CD4-positive, alpha-beta T cell treated with Interleukin-1 beta for 1 hour (primary cell): ENCODE results near the gene TTC39A.
"Not testable (repeated sequence)": the region's sequence is repeated elsewhere in the genome, so short reads cannot be mapped to it uniquely, and the experiment has no call there.

Experiments used
- DNase-seq, 2 donors: peaks; one replicate each; pipeline ENCODE4 v3.0.0-alpha.2; 2020 to 2022

The TTC39A gene

DNA sequence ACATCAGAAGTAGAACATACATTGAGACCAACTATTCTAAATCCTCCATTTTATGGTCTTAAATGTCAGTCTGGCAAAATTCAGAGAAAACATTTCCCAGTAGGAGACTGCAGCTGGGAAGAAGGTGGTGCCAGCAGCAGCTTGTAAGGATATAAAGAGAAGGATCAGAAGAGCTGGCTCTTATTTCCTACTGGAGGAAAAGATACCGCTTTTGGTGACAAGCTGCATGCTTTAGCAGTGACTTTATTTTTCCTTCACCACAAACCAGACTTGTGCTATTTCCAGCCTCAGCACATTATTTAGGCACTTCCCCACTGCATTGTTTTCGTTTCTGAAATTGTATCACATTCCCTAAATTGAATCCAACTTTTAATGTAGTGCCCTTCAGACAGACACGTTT, 65.9 kb downstream of the TTC39A start:
- DNase-seq = no peak

GRCh38 chr1:51263147-51263877, 67.0 kb downstream of the TTC39A start:
- no peak for DNase-seq

- no peak for DNase-seq
Observed at GRCh38 chr1:51255331-51255730, 75.0 kb downstream of the TTC39A start.

DNA sequence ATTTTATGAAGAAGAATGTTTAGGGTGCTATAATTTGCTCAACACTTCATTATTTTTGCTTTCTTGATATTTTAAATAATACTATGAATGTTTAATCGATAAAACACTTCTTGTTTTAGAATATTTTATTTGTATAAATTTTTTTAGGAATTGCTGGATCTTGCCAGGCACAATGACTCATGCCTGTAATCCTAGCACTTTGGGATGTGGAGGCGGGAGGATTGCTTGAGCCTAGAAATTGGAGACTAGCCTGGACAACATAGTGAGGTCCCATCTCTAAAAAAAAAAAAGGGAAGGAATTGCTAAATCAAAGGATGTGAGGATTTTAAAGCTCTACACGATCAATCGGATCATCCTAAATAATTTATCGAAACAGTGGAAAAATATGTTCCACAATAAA, 76.7 kb downstream of the TTC39A start:
- DNase-seq = no peak

DNA sequence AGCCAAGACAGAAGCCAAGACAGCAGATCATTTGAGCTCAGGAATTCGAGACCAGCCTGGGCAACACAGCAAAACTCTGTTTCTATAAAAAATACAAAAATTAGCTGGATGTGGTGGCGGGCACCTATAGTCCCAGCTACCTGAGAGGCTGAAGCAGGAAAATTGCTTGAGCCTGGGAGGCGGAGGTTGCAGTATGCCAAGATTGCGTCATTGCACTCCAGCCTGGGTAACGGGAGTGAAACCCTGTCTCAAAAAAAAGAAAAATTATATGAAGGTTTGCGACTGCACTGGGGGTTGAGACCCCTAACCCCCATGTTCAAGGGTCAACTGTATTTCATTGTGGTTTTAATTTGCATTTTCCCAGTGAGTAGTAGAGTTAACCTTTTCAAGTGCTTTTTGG, 78.0 kb downstream of the TTC39A start:
- no peak for DNase-seq

DNA sequence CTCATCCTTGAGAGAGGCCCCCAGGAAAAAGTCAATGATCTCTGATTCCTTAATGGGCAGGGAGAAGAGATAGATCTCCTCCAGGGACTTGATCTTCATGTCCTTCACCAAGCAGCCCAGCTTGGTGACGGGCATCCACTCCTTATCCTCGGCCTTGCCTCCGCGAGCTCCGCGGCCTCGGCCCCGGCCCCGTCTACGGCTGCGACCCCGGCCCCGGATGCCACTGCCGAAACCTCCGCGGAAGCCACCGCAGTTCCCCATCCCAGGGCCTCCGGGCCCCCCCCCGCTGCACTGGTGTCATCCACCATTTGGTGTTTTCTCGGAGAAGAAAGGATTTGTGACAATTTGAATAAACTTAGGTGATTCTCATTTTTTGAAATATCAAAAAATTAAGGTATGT, 79.2 kb downstream of the TTC39A start:
- DNase-seq = not testable (repeated sequence)

GRCh38 chr1:51250729-51251128, 79.6 kb downstream of the TTC39A start:
- DNase-seq = not testable (repeated sequence)

- DNase-seq = no peak
Observed at GRCh38 chr1:51249445-51249844, 80.9 kb downstream of the TTC39A start.

GRCh38 chr1:51247499-51247898, 82.9 kb downstream of the TTC39A start:
- no peak for DNase-seq

DNA sequence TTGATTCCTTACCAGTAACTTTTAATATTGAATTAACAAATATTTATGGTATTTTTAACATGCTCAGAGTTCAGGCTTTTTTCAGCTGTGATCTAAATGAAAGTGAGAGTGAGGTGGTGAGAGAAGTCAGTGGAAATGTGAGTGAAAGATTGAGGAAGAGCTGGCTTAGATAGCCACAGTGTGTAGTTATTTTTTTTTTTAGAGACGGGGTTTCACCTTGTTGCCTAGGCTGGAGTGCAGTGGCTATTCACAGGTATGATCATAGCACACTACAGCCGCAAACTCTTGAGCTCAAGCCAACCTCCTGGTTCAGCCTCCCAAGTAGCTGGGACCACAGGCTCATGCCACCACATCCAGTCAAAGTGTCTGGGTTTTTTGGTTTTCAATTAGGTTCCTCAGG, 83.3 kb downstream of the TTC39A start:
- no peak for DNase-seq

- no peak for DNase-seq
Observed at GRCh38 chr1:51242546-51242945, 87.8 kb downstream of the TTC39A start.

DNA sequence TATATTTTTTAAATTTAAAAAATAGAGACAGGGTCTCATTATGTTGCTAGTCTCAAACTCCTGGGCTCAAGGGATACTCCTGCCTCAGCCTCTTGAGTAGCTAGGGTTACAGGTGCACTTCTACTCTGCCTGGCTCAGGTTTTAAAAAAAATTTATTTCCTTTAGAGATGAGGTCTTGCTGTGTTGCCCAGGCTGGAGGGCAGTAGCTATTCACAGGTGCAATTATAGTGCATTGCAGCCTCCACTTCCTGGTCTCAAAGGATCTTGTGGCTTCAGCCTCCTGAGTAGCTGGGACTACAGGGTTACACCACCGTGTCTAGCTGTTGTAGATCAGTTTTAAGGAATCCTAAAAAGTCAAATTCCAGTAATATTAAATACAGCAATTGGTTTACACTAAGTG, 89.2 kb downstream of the TTC39A start:
- DNase-seq = no peak

GRCh38 chr1:51240084-51240483, 90.3 kb downstream of the TTC39A start:
- no peak for DNase-seq

- DNase-seq = no peak
Observed at GRCh38 chr1:51238034-51238403, 92.3 kb downstream of the TTC39A start.

DNA sequence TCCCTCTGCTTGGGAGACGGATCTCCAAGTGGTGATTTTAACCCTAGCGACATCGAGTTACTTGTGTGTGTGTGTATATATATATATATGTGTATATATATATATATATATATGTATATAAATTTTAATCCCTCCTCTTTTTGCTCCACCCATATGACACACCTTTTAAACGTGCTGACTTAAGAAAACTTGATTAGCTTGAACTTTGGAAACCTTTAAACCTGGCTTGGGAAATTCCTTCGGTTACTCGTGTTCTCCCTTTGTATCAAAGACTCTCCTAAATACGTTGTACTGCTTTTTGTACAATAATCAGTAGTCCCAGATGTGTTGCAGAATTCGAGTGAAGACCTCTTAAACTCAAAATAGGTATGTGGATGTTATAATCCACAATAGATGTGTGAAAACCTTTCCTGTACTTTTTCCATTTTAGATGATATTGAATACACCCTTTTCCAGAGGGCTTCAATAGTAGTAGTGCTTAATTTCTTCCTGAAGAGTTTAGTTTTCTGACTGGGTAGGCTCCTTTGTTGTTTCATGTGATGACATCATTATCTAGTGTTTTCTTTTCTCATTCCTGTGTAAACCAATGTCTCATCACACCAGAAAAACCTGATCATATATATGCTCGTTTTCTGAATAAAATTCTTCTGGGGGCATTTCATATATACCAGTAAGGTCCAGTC, 92.9 kb downstream of the TTC39A start:
- no peak for DNase-seq
